SK-N-SH (cell line): ENCODE results near the gene FBXO17. TPM values are rescaled to one million over a fixed set of nuclear protein-coding genes. Genes with fewer than 3 reads are reported as not detected.

ENCODE experiments used
- CTCF ChIA-PET: fragments of 300-600, 350-600 bp; formaldehyde crosslinking; extraction: SDS; loops from one replicate; lab custom pipeline; 2021; lab: Yijun Ruan, JAX
- POLR2A ChIA-PET: fragments of 350-600 bp; sonication (Branson Sonifier 250); formaldehyde crosslinking; extraction: SDS; loops from one replicate; lab custom pipeline; 2020; ENCODE audit warnings: antibody characterized with exemption, inconsistent platforms; lab: Yijun Ruan, JAX
- DNase-seq: peaks from one replicate; pipeline ENCODE4 v3.0.0; 2012
- H2AFZ ChIP-seq: fragments of 200-600 bp; sonication (generic); 2 replicates; pipeline ENCODE4 v1.8.1; 2016; ENCODE audit warnings: antibody characterized with exemption, mild to moderate bottlenecking, low read depth
- H3F3A ChIP-seq: fragments of 200-600 bp; sonication (generic); replicated peaks from 2 replicates; pipeline ENCODE3; 2016; ENCODE audit warnings: antibody characterized with exemption, mild to moderate bottlenecking; ENCODE audit not compliant: insufficient read depth
- H3K27ac ChIP-seq, 2 experiments: fragments of 200-500 bp in 1 of 2; fragments of 200-600 bp in 1 of 2; sonication (Bioruptor generic) in 1 of 2; sonication (generic), shearing (Covaris generic) in 1 of 2; 2 replicates each; pipeline versions ENCODE4 v1.5.1 to v1.6.1; 2014 to 2016; ENCODE audit warnings: low read depth in 2 of 2, inconsistent platforms in 1 of 2, low read length in 1 of 2, mild to moderate bottlenecking in 1 of 2, mixed read lengths in 1 of 2
- H3K27me3 ChIP-seq: fragments of 200-600 bp; sonication (generic), shearing (Covaris generic); 2 replicates; pipeline ENCODE4 v1.6.1; 2016; ENCODE audit warnings: mixed run types; ENCODE audit not compliant: insufficient read depth
- H3K36me3 ChIP-seq, 2 experiments: fragments of 200-500 bp in 1 of 2; fragments of 200-600 bp in 1 of 2; sonication (Bioruptor generic) in 1 of 2; sonication (generic) in 1 of 2; replicated peaks in 1 of 2; 2 replicates each; pipeline versions ENCODE3 to v1.5.1; 2014 to 2016; ENCODE audit warnings: low read length in 1 of 2, mild to moderate bottlenecking in 1 of 2; ENCODE audit not compliant: insufficient read depth in 2 of 2, control insufficient read depth in 1 of 2
- H3K4me1 ChIP-seq, 2 experiments: fragments of 200-500 bp in 1 of 2; fragments of 200-600 bp in 1 of 2; sonication (Bioruptor generic) in 1 of 2; sonication (generic), shearing (Covaris generic) in 1 of 2; 2 replicates each; pipeline versions ENCODE4 v1.5.1 to v1.6.1; 2014 to 2016; ENCODE audit warnings: low read depth in 1 of 2, low read length in 1 of 2, mixed run types in 1 of 2; ENCODE audit not compliant: insufficient read depth in 2 of 2, control insufficient read depth in 1 of 2
- H3K4me2 ChIP-seq: fragments of 200-600 bp; sonication (generic), shearing (Covaris generic); 2 replicates; pipeline ENCODE4 v1.6.1; 2017; ENCODE audit warnings: mixed run types
- H3K4me3 ChIP-seq, 2 experiments: fragments of 200-500 bp in 1 of 2; fragments of 200-600 bp in 1 of 2; sonication (Bioruptor generic) in 1 of 2; sonication (generic), shearing (Covaris generic) in 1 of 2; 2 replicates each; pipeline versions ENCODE4 v1.5.1 to v1.8.1; 2014 to 2016; ENCODE audit warnings: low read depth in 2 of 2, inconsistent platforms in 1 of 2, low read length in 1 of 2, mild to moderate bottlenecking in 1 of 2, mixed read lengths in 1 of 2, moderate library complexity in 1 of 2
- H3K79me2 ChIP-seq: fragments of 200-600 bp; sonication (generic); 2 replicates; pipeline ENCODE4 v1.8.1; 2017; ENCODE audit warnings: mild to moderate bottlenecking; ENCODE audit not compliant: insufficient read depth
- H3K9ac ChIP-seq: fragments of 200-600 bp; sonication (generic); 2 replicates; pipeline ENCODE4 v1.6.1; 2017; ENCODE audit warnings: mixed run types
- H3K9me2 ChIP-seq: fragments of 200-600 bp; sonication (generic); 2 replicates; pipeline ENCODE4 v1.6.1; 2017; ENCODE audit warnings: mixed run types
- H3K9me3 ChIP-seq: fragments of 200-600 bp; sonication (generic); 2 replicates; pipeline ENCODE4 v1.6.1; 2017; ENCODE audit warnings: mixed run types, mild to moderate bottlenecking, moderate library complexity
- H4K20me1 ChIP-seq: fragments of 200-600 bp; sonication (generic); 2 replicates; pipeline ENCODE4 v1.6.1; 2017; ENCODE audit warnings: mild to moderate bottlenecking, mixed run types; ENCODE audit not compliant: insufficient read depth
- CTCF ChIP-seq: fragments of 200-600 bp; sonication (generic); IDR thresholded peaks from 2 replicates; pipeline ENCODE4 v1.6.1; 2017; ENCODE audit warnings: antibody characterized with exemption, mild to moderate bottlenecking, moderate library complexity
- EP300 ChIP-seq, 2 experiments: IDR thresholded peaks; 2 replicates each; pipeline versions ENCODE4 v1.4.0 to v1.6.1; 2012; ENCODE audit warnings: borderline replicate concordance in 1 of 2, low read depth in 1 of 2, low read length in 1 of 2
- EZH2phosphoT487 ChIP-seq: fragments of 200-600 bp; sonication (generic); IDR thresholded peaks from 2 replicates; pipeline ENCODE4 v1.6.1; 2017; ENCODE audit warnings: low read depth, mixed run types, mild to moderate bottlenecking, antibody characterized with exemption, moderate library complexity, borderline replicate concordance
- FOSL2 ChIP-seq: IDR thresholded peaks from 2 replicates; pipeline ENCODE4 v1.4.0; 2012; ENCODE audit warnings: low read depth, mild to moderate bottlenecking, moderate library complexity, borderline replicate concordance
- GABPA ChIP-seq: IDR thresholded peaks from 2 replicates; pipeline ENCODE4 v1.4.0; 2012; ENCODE audit warnings: low read depth, mild to moderate bottlenecking
- GATA2 ChIP-seq: sonication (generic); formaldehyde crosslinking; IDR thresholded peaks from 2 replicates; pipeline ENCODE4 v1.5.0; 2020; ENCODE audit warnings: mild to moderate bottlenecking, missing genetic modification reagents
- MAX ChIP-seq: IDR thresholded peaks from 2 replicates; pipeline ENCODE4 v1.4.0; 2012; ENCODE audit warnings: low read depth
- MXI1 ChIP-seq: IDR thresholded peaks from 2 replicates; pipeline ENCODE4 v1.6.1; 2012; ENCODE audit warnings: mild to moderate bottlenecking, low read depth, low read length, improper control_type of control experiment
- PBX3 ChIP-seq: IDR thresholded peaks from 2 replicates; pipeline ENCODE4; 2012
- POLR2AphosphoS5 ChIP-seq: IDR thresholded peaks from 2 replicates; pipeline ENCODE4 v1.6.1; 2012; ENCODE audit warnings: low read depth, low read length
- REST ChIP-seq: IDR thresholded peaks from 2 replicates; pipeline ENCODE4 v1.6.1; 2012; ENCODE audit warnings: mild to moderate bottlenecking, low read depth, low read length, moderate library complexity
- SIN3A ChIP-seq: IDR thresholded peaks from 2 replicates; pipeline ENCODE4 v1.6.1; 2012; ENCODE audit warnings: low read depth, mild to moderate bottlenecking, low read length, moderate library complexity, borderline replicate concordance
- SMC3 ChIP-seq: IDR thresholded peaks from 2 replicates; pipeline ENCODE4 v1.6.1; 2012; ENCODE audit warnings: low read depth, low read length, improper control_type of control experiment
- TAF1 ChIP-seq: IDR thresholded peaks from 2 replicates; pipeline ENCODE4 v1.6.1; 2012; ENCODE audit warnings: low read depth, mild to moderate bottlenecking, low read length, moderate library complexity, borderline replicate concordance
- TCF12 ChIP-seq: IDR thresholded peaks from 2 replicates; pipeline ENCODE4 v1.4.0; 2012
- TEAD4 ChIP-seq: IDR thresholded peaks from 2 replicates; pipeline ENCODE4 v1.4.0; 2012; ENCODE audit warnings: mild to moderate bottlenecking, borderline replicate concordance; ENCODE audit not compliant: insufficient read depth
- USF2 ChIP-seq: fragments of 150-350 bp; IDR thresholded peaks from 2 replicates; pipeline ENCODE4 v1.6.1; 2017; ENCODE audit warnings: antibody characterized with exemption, low read length, low read depth, borderline replicate concordance
- YY1 ChIP-seq: IDR thresholded peaks from 2 replicates; pipeline ENCODE4 v1.4.0; 2012; ENCODE audit warnings: low read depth, mild to moderate bottlenecking
- WGBS: methylation state at CpG from one replicate; pipeline ENCODE4 v1.1.6; 2017; ENCODE audit warnings: low lambda C conversion rate; 5-methylcytosine and 5-hydroxymethylcytosine counted together
- polyA plus RNA-seq, 3 experiments: library from polyadenylated mRNA; depleted of rRNA; stranded (reverse); fragments of >200 nt; gene quantifications; 2 replicates each; pipeline ENCODE4 v1.2.3, GENCODE V29; 2012

FBXO17 gene
- polyA plus RNA-seq, 1 of the 3 experiments (the other 2 are of a cell fraction) = 40.7 TPM

GRCh38 chr19:39017026-39017425 lies 41.5 kb upstream of the FBXO17 start:
- no peaks in the 10 kb centered on the region for H3K9me2 ChIP-seq
- 85% methylated on average over 6 of the region's 6 CpGs for WGBS
- no peaks in the 10 kb centered on the region for H4K20me1 ChIP-seq
- no peak overlapping the region for H3K9ac ChIP-seq
- H3K4me1 ChIP-seq = no peaks in the 10 kb centered on the region
- ChIA-PET POLR2A (interaction anchor here (0.6 kb wide), 1 partner anchor 14 kb away, joined by 3 read pairs; no protein-coding TSS in a partner anchor), CTCF (no interaction called here)
- no peak for DNase-seq
- no peaks in the 10 kb centered on the region for H3K9me3 ChIP-seq
- no peaks in the 10 kb centered on the region for H3K36me3 ChIP-seq
- H2AFZ ChIP-seq = no peak overlapping the region
- H3K27ac ChIP-seq = no peak overlapping the region
- H3K79me2 ChIP-seq = no peaks in the 10 kb centered on the region
- H3K27me3 ChIP-seq = no peaks in the 10 kb centered on the region
- H3F3A ChIP-seq = no peaks in the 10 kb centered on the region
- no peak for TF ChIP-seq EP300 (IDR thresholded peaks at IDR 0.05; ENCODE audit: borderline replicate concordance in 1 of 2, low read depth in 1 of 2, low read length in 1 of 2)
- no peak for TF ChIP-seq TEAD4
- TF ChIP-seq SIN3A = no peak
- TF ChIP-seq PBX3 = no peak
- no peak for TF ChIP-seq USF2
- TF ChIP-seq EZH2phosphoT487 = no peak
- TF ChIP-seq TAF1 = no peak
- TF ChIP-seq TCF12 = no peak
- no peak for TF ChIP-seq POLR2AphosphoS5
- no peak for TF ChIP-seq CTCF
- no peak for TF ChIP-seq GATA2 (CRISPR knock-in tag)
- no peak for TF ChIP-seq REST
- no peak for TF ChIP-seq YY1
- TF ChIP-seq GABPA = no peak
- TF ChIP-seq MXI1 = no peak
- no peak for TF ChIP-seq MAX
- no peak for TF ChIP-seq FOSL2
- TF ChIP-seq SMC3 = no peak
- no peak overlapping the region for H3K4me3 ChIP-seq
- H3K4me2 ChIP-seq = no peak overlapping the region
